Breast epithelium (tissue), 4 donors: Measurements from ENCODE around the gene TOLLIP. TPM values are rescaled to one million over a fixed set of nuclear protein-coding genes. Genes with fewer than 3 reads are reported as not detected.

Experiments
- DNase-seq, 2 donors: peaks; one replicate each; pipeline ENCODE4 v3.0.0-alpha.2; 2019; ENCODE audit warnings: low spot score in 2 of 2
- H3K27ac ChIP-seq, 2 donors: fragments of 200-600 bp; sonication (generic) in 1 of 2; one replicate each; pipeline ENCODE4 v1.5.1; 2016 to 2019; ENCODE audit warnings: mild to moderate bottlenecking in 1 of 2
- H3K27me3 ChIP-seq, 2 donors: fragments of 200-600 bp; sonication (generic) in 1 of 2; one replicate each; pipeline versions ENCODE4 v1.5.1 to v1.6.0; 2017 to 2019; ENCODE audit warnings: control low read depth in 1 of 2, mild to moderate bottlenecking in 1 of 2
- H3K36me3 ChIP-seq: fragments of 200-600 bp; one replicate; pipeline ENCODE4 v1.5.1; 2019
- H3K4me1 ChIP-seq, 2 donors: fragments of 200-600 bp; sonication (generic); one replicate each; pipeline ENCODE4 v1.5.1; 2016 to 2019; ENCODE audit warnings: control low read depth in 1 of 2
- H3K4me3 ChIP-seq, 3 donors: fragments of 200-600 bp; sonication (generic); 1 replicate in 2 of 3; 2 replicates in 1 of 3; pipeline ENCODE4 v1.5.1; 2016 to 2019; ENCODE audit warnings: mild to moderate bottlenecking in 3 of 3, moderate library complexity in 2 of 3
- H3K9me3 ChIP-seq, 2 donors: fragments of 200-600 bp; sonication (generic) in 1 of 2; one replicate each; pipeline ENCODE4 v1.5.1; 2016 to 2019; ENCODE audit warnings: control low read depth in 1 of 2
- POLR2A ChIP-seq: fragments of 450-650 bp; IDR thresholded peaks from one replicate; pipeline ENCODE4 v1.6.1; 2016; ENCODE audit warnings: antibody characterized with exemption, mild to moderate bottlenecking, moderate library complexity
- POLR2AphosphoS5 ChIP-seq, 3 donors: sonication (generic); formaldehyde crosslinking; IDR thresholded peaks; one replicate each; pipeline ENCODE4 v1.6.1; 2017; ENCODE audit warnings: antibody characterized with exemption in 3 of 3
- intact Hi-C: fragments of 100-400 bp; cut with DNase I; formaldehyde crosslinking; loops from one replicate; pipeline ENCODE4 v1.15.1; 2023; ENCODE audit warnings: low total_unique reads
- total RNA-seq, 3 donors: library from RNA; depleted of rRNA; stranded (reverse); fragments of >200 nt; gene quantifications; one replicate each; pipeline ENCODE4 v1.1.0, GENCODE V29; 2016
- TF ChIP-seq, protein P1 (sequence below), 3 donors: fragments of 450-650 bp; IDR thresholded peaks; one replicate each; pipeline ENCODE4 v1.5.1; 2016 to 2017; ENCODE audit warnings: antibody characterized with exemption in 3 of 3, mild to moderate bottlenecking in 3 of 3, moderate library complexity in 3 of 3

TOLLIP gene
- total RNA-seq, 3 donors from 2014 or later: 32.8 to 47.2 (median 41.0) TPM

DNA sequence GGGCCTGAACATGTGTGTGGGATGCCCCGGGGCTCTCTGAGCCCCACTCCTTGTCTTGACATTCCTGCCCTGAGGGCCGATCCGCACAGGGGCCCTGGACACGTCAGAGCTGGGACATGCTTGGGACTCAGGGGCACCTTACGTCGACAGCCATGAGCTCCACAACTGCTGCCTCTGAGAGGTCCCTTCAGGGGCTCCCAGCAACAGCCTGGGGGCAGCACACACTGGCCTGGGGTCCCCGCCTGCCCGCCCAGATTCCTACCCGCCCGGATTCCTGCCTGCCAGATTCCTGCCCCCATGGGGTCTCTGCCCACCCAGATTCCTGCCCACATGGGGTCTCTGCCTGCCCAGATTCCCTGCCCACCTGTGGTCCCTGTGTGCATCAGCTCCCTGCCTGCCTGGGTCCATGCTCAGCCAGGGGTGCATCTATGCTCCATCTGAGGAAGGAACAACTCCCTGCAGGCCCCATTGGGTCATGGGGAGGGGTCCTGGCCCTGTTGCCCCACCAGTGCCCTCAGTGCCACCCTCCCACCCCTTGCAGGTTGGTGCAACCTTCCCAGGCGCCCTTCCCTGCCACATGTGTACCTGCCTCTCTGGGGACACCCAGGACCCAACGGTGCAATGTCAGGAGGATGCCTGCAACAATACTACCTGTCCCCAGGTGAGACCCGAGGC, 50.9 kb downstream of the TOLLIP start:
- Histone ChIP-seq H3K27ac (no peak overlapping the region), H3K9me3 (no peaks in the 10 kb centered on the region), H3K27me3 (no peaks in the 10 kb centered on the region), H3K4me1 (peaks cover 0 to 12% of the 10 kb centered on the region in 2 donors), H3K36me3 (no peaks in the 10 kb centered on the region), H3K4me3 (no peak overlapping the region)
- TF ChIP-seq POLR2AphosphoS5 (IDR thresholded peaks at IDR 0.05): no peak
- no peak for TF ChIP-seq POLR2A
- TF ChIP-seq, protein P1, sequence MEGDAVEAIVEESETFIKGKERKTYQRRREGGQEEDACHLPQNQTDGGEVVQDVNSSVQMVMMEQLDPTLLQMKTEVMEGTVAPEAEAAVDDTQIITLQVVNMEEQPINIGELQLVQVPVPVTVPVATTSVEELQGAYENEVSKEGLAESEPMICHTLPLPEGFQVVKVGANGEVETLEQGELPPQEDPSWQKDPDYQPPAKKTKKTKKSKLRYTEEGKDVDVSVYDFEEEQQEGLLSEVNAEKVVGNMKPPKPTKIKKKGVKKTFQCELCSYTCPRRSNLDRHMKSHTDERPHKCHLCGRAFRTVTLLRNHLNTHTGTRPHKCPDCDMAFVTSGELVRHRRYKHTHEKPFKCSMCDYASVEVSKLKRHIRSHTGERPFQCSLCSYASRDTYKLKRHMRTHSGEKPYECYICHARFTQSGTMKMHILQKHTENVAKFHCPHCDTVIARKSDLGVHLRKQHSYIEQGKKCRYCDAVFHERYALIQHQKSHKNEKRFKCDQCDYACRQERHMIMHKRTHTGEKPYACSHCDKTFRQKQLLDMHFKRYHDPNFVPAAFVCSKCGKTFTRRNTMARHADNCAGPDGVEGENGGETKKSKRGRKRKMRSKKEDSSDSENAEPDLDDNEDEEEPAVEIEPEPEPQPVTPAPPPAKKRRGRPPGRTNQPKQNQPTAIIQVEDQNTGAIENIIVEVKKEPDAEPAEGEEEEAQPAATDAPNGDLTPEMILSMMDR (IDR thresholded peaks at IDR 0.05): no peak
- DNase-seq: no peak
- intact Hi-C loops: no loop called here

DNA sequence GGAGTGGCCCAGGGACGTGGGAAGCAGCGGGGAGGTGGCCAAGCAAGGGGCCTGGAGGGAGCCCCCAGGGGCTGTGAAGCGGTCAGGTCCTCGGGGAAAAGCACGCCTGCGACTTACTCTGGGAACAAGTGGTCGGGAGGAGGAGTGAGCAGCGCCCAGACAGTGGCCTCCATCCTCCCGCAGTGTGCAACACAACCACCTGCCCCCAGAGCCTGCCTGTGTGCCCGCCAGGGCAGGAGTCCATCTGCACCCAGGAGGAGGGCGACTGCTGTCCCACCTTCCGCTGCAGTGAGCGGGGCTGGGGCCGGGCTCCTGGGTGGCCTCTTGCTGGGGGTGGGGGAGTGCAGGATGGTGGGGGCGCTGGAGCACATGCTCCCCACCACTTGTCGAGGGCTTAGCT, 51.5 kb downstream of the TOLLIP start:
- Histone ChIP-seq H3K27me3 (no peaks in the 10 kb centered on the region), H3K36me3 (no peaks in the 10 kb centered on the region), H3K9me3 (no peaks in the 10 kb centered on the region), H3K4me1 (peaks cover 0 to 8% of the 10 kb centered on the region in 2 donors), H3K27ac (no peak overlapping the region), H3K4me3 (no peak overlapping the region)
- intact Hi-C loops: loop anchor here (1.0 kb wide), 1 partner anchor 326 kb away; no protein-coding TSS in a partner anchor
- DNase-seq: no peak
- TF ChIP-seq POLR2AphosphoS5 (IDR thresholded peaks at IDR 0.05) (no peak), POLR2A (no peak)
- TF ChIP-seq, protein P1 (IDR thresholded peaks at IDR 0.05): no peak

GRCh38 chr11:1257366-1257765, 52.1 kb downstream of the TOLLIP start:
- H3K4me3 ChIP-seq: no peak overlapping the region
- H3K4me1 ChIP-seq: peaks cover 0 to 7% of the 10 kb centered on the region in 2 donors
- intact Hi-C loops: loop anchor here (1.0 kb wide), 1 partner anchor 327 kb away; no protein-coding TSS in a partner anchor
- H3K27ac ChIP-seq: no peak overlapping the region
- no peak for DNase-seq
- no peaks in the 10 kb centered on the region for H3K9me3 ChIP-seq
- H3K36me3 ChIP-seq: no peaks in the 10 kb centered on the region
- H3K27me3 ChIP-seq: no peaks in the 10 kb centered on the region
- TF ChIP-seq, protein P1 (IDR thresholded peaks at IDR 0.05): no peak
- TF ChIP-seq POLR2AphosphoS5 (IDR thresholded peaks at IDR 0.05) (no peak), POLR2A (no peak)

GRCh38 chr11:1256257-1257045, 53.0 kb downstream of the TOLLIP start:
- no peaks in the 10 kb centered on the region for H3K4me1 ChIP-seq

More at GRCh38 chr11:1256257-1257045, 53.0 kb downstream of the TOLLIP start:
- Histone ChIP-seq H3K9me3 (no peaks in the 10 kb centered on the region), H3K27me3 (no peaks in the 10 kb centered on the region), H3K4me3 (no peak overlapping the region), H3K36me3 (no peaks in the 10 kb centered on the region), H3K27ac (no peak overlapping the region)
- no peak for TF ChIP-seq POLR2A
- TF ChIP-seq, protein P1 (IDR thresholded peaks at IDR 0.05): no peak
- no peak for TF ChIP-seq POLR2AphosphoS5 (IDR thresholded peaks at IDR 0.05)
- intact Hi-C loops: loop anchor here (1.0 kb wide), 1 partner anchor 328 kb away; no protein-coding TSS in a partner anchor
- DNase-seq: no peak
